Lung (tissue), 12 donors: ENCODE results near the gene ST3GAL3. TPM values are rescaled to one million over a fixed set of nuclear protein-coding genes. Genes with fewer than 3 reads are reported as not detected.

Experiments
- ATAC-seq: fragments of 200-7000 bp; cut with Tn5 transposase; one replicate; pipeline ENCODE4 v1.9.1; 2020; ENCODE audit warnings: moderate number of reproducible peaks; ENCODE audit not compliant: insufficient read depth, low FRiP score
- DNase-seq, 3 donors: peaks; one replicate each; pipeline ENCODE4 v3.0.0-alpha.2; 2013 to 2017
- H3K27ac ChIP-seq, 2 donors: one replicate each; pipeline ENCODE4 v1.5.1; 2013; ENCODE audit warnings: mild to moderate bottlenecking in 2 of 2, moderate library complexity in 2 of 2, control low read depth in 1 of 2, inconsistent platforms in 1 of 2, low read depth in 1 of 2, low read length in 1 of 2
- H3K27me3 ChIP-seq, 3 donors: one replicate each; pipeline ENCODE4 v1.5.1; 2013; ENCODE audit warnings: low read length in 2 of 3; ENCODE audit not compliant: control insufficient read depth in 3 of 3, insufficient read depth in 3 of 3
- H3K36me3 ChIP-seq, 4 donors: one replicate each; pipeline ENCODE4 v1.5.1; 2013; ENCODE audit warnings: low read length in 4 of 4, mild to moderate bottlenecking in 1 of 4, moderate library complexity in 1 of 4; ENCODE audit not compliant: control insufficient read depth in 4 of 4, insufficient read depth in 4 of 4
- H3K4me1 ChIP-seq, 5 donors: one replicate each; pipeline ENCODE4 v1.5.1; 2013; ENCODE audit warnings: low read length in 5 of 5, mild to moderate bottlenecking in 2 of 5, moderate library complexity in 1 of 5; ENCODE audit not compliant: control insufficient read depth in 5 of 5, insufficient read depth in 5 of 5
- H3K4me3 ChIP-seq: one replicate; pipeline ENCODE4 v1.5.1; 2013; ENCODE audit warnings: mild to moderate bottlenecking, control low read depth, moderate library complexity
- H3K9ac ChIP-seq, 2 donors: one replicate each; pipeline ENCODE4 v1.5.1; 2013; ENCODE audit warnings: low read length in 2 of 2, control low read depth in 1 of 2; ENCODE audit not compliant: insufficient read depth in 1 of 2
- H3K9me3 ChIP-seq, 4 donors: one replicate each; pipeline ENCODE4 v1.5.1; 2013; ENCODE audit warnings: low read length in 3 of 4, mild to moderate bottlenecking in 1 of 4, moderate library complexity in 1 of 4; ENCODE audit not compliant: control insufficient read depth in 4 of 4, insufficient read depth in 3 of 4
- CTCF ChIP-seq: IDR thresholded peaks from 2 replicates; pipeline ENCODE4 v1.5.1; 2012; ENCODE audit warnings: mild to moderate bottlenecking; ENCODE audit errors: control extremely low read depth, extremely low read depth
- WGBS, 2 donors: extraction: QIAGEN DNeasy Blood & Tissue Kit; methylation state at CpG; one replicate each; pipeline ENCODE4 v1.1.7; 2013; 5-methylcytosine and 5-hydroxymethylcytosine counted together
- polyA plus RNA-seq, 2 donors: library from polyadenylated mRNA; stranded (reverse); fragments of 200-250 nt; gene quantifications; one replicate each; pipeline ENCODE4 v1.2.1, GENCODE V29; 2013
- total RNA-seq, 2 donors: library from RNA; depleted of rRNA in 1 of 2; stranded (reverse); fragments of >200 nt in 1 of 2; gene quantifications; one replicate each; pipeline ENCODE4 v1.2.1, GENCODE V29; 2014 to 2021
- donor health status: control.
- donor health status: control.
- donor health status: Bipolar disorder and iron deficiency.
- donor health status: healthy.
- donor health status: DM: yes; HTN: yes; CAD: no.

ST3GAL3 gene
- total and polyA plus RNA-seq, 4 donors = 8.4 to 28.0 (median 17.1) TPM

- Histone ChIP-seq H3K36me3 (peaks cover 0 to 2% (median 0%) of the 10 kb centered on the region in 4 donors), H3K9ac (no peak overlapping the region), H3K4me3 (no peak overlapping the region), H3K27ac (no peak overlapping the region), H3K4me1 (peaks cover 0 to 8% (median 0%) of the 10 kb centered on the region in 5 donors), H3K9me3 (no peaks in the 10 kb centered on the region), H3K27me3 (no peaks in the 10 kb centered on the region)
- TF ChIP-seq CTCF = no peak
- ATAC-seq = no peak
- DNase-seq = no peak
Measured at GRCh38 chr1:43768168-43768567, 60.8 kb downstream of the ST3GAL3 start.

- Histone ChIP-seq H3K9me3 (no peaks in the 10 kb centered on the region), H3K27ac (no peak overlapping the region), H3K4me3 (no peak overlapping the region), H3K36me3 (peaks cover 0 to 4% (median 0%) of the 10 kb centered on the region in 4 donors), H3K9ac (no peak overlapping the region), H3K27me3 (no peaks in the 10 kb centered on the region), H3K4me1 (peaks cover 0 to 8% (median 0%) of the 10 kb centered on the region in 5 donors)
- no peak for TF ChIP-seq CTCF
- DNase-seq = no peak
- ATAC-seq = no peak
- 72 to 79% methylated on average over 4 of the region's 4 CpGs for WGBS, 2 donors
Measured at GRCh38 chr1:43769350-43769908, 62.1 kb downstream of the ST3GAL3 start.

GRCh38 chr1:43770111-43770510 is 62.8 kb downstream of the ST3GAL3 start:
- Histone ChIP-seq H3K4me3 (no peak overlapping the region), H3K4me1 (peaks cover 0 to 8% (median 0%) of the 10 kb centered on the region in 5 donors), H3K27ac (no peak overlapping the region), H3K36me3 (peaks cover 0 to 4% (median 0%) of the 10 kb centered on the region in 4 donors), H3K9ac (no peak overlapping the region), H3K9me3 (no peaks in the 10 kb centered on the region), H3K27me3 (no peaks in the 10 kb centered on the region)
- DNase-seq (no peak), ATAC-seq (no peak)
- no peak for TF ChIP-seq CTCF
- 68 to 76% methylated on average over 2 of the region's 2 CpGs for whole genome bisulfite sequencing, 2 donors

- WGBS, 2 donors = 80 to 85% methylated on average over 5 of the region's 5 CpGs
- DNase-seq = no peak
- no peak overlapping the region for H3K4me3 ChIP-seq
- H3K27ac ChIP-seq = no peak overlapping the region
- H3K4me1 ChIP-seq = peaks cover 0 to 2% (median 0%) of the 10 kb centered on the region in 5 donors
- H3K9me3 ChIP-seq = peaks cover 0 to under 1% (median 0%) of the 10 kb centered on the region in 4 donors
- no peak for TF ChIP-seq CTCF
- no peak overlapping the region for H3K9ac ChIP-seq
- peaks cover 0 to 3% (median 0%) of the 10 kb centered on the region in 4 donors for H3K36me3 ChIP-seq
- no peak for ATAC-seq
- H3K27me3 ChIP-seq = no peaks in the 10 kb centered on the region
Measured at GRCh38 chr1:43772978-43773377, 65.6 kb downstream of the ST3GAL3 start.
